ENCODE measurements around the gene DSCAM. TPM values are rescaled to one million over a fixed set of nuclear protein-coding genes. Genes with fewer than 3 reads are reported as not detected.

Gene DSCAM
- total RNA-seq, 1 donor from 2014 or later: not detected

- DNase-seq (ENCODE audit: extremely low spot score in 2 of 2): no peak
- Histone ChIP-seq H3K36me3 (no peaks in the 10 kb centered on the region), H3K9me3 (no peaks in the 10 kb centered on the region), H3K4me3 (no peak overlapping the region), H3K4me1 (no peaks in the 10 kb centered on the region), H3K27ac (no peak overlapping the region), H3K27me3 (no peaks in the 10 kb centered on the region)
- intact Hi-C loops (cut with DNase I): no loop called here
- TF ChIP-seq POLR2AphosphoS5 (IDR thresholded peaks at IDR 0.05; ENCODE audit: insufficient read depth in 1 of 2, low read depth in 1 of 2) (no peak), POLR2A (IDR thresholded peaks at IDR 0.05) (no peak), CTCF (IDR thresholded peaks at IDR 0.05) (no peak)
These were observed 280.5 kb downstream of the DSCAM start for GRCh38 chr21:40566486-40566885.

- Histone ChIP-seq H3K9me3 (no peaks in the 10 kb centered on the region), H3K27me3 (no peaks in the 10 kb centered on the region), H3K36me3 (no peaks in the 10 kb centered on the region), H3K4me3 (no peak overlapping the region), H3K4me1 (no peaks in the 10 kb centered on the region), H3K27ac (no peak overlapping the region)
- intact Hi-C loops (cut with DNase I): no loop called here
- TF ChIP-seq CTCF (IDR thresholded peaks at IDR 0.05): no peak
- TF ChIP-seq POLR2A (IDR thresholded peaks at IDR 0.05): no peak
- TF ChIP-seq POLR2AphosphoS5 (IDR thresholded peaks at IDR 0.05; ENCODE audit: insufficient read depth in 1 of 2, low read depth in 1 of 2): no peak
- no peak for DNase-seq (ENCODE audit: extremely low spot score in 2 of 2)
These were observed 282.6 kb downstream of the DSCAM start for GRCh38 chr21:40564318-40564717.

GRCh38 chr21:40563900-40564299, 283.1 kb downstream of the DSCAM start:
- no peaks in the 10 kb centered on the region for H3K9me3 ChIP-seq
- H3K4me3 ChIP-seq: no peak overlapping the region
- no peaks in the 10 kb centered on the region for H3K36me3 ChIP-seq
- no peak for DNase-seq (ENCODE audit: extremely low spot score in 2 of 2)
- TF ChIP-seq POLR2A (IDR thresholded peaks at IDR 0.05) (no peak), POLR2AphosphoS5 (IDR thresholded peaks at IDR 0.05; ENCODE audit: insufficient read depth in 1 of 2, low read depth in 1 of 2) (no peak), CTCF (IDR thresholded peaks at IDR 0.05) (no peak)
- no peaks in the 10 kb centered on the region for H3K27me3 ChIP-seq
- intact Hi-C loops (cut with DNase I): no loop called here
- H3K27ac ChIP-seq: no peak overlapping the region
- no peaks in the 10 kb centered on the region for H3K4me1 ChIP-seq

DNA sequence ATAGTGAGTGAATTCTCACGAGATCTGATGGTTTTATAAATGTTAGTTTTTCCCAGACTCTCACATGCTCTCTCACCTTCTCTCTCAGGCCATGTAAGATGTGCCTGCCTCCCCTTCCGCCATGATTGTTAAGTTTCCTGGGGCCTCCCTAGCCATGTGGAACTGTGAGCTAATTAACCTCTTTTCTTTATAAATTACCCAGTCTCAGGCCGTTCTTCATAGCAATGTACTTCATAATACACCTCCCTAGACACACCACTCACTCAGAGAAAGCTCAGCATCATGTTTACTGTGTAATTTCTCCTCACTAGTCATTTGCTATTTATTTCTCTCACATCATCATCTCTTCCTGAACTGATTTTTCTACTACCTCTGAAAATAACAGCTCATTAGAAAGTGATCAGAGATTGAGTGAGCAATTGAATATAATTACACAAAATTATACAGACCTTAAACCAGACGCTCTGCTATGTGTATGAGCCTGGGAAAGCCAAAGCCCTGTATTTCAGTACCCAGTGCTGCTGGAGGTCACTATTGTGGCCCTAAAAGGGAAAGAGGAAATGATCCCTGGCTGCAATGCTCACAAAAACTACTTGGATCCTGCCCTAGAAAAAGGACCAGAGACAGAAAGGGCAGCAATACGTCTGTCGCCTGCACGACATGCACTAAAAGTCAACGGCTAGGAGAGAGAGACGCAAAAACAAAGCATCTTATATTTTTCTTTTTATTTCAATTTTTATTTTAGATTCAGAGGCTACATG, 284.5 kb downstream of the DSCAM start:
- DNase-seq (ENCODE audit: extremely low spot score in 2 of 2): no peak
- no peaks in the 10 kb centered on the region for H3K27me3 ChIP-seq
- TF ChIP-seq CTCF (IDR thresholded peaks at IDR 0.05) (no peak), POLR2AphosphoS5 (IDR thresholded peaks at IDR 0.05; ENCODE audit: insufficient read depth in 1 of 2, low read depth in 1 of 2) (no peak), POLR2A (IDR thresholded peaks at IDR 0.05) (no peak)
- intact Hi-C loops (cut with DNase I): no loop called here
- H3K9me3 ChIP-seq: no peaks in the 10 kb centered on the region
- no peaks in the 10 kb centered on the region for H3K36me3 ChIP-seq
- H3K4me3 ChIP-seq: no peak overlapping the region
- H3K4me1 ChIP-seq: no peaks in the 10 kb centered on the region
- H3K27ac ChIP-seq: no peak overlapping the region

DNA sequence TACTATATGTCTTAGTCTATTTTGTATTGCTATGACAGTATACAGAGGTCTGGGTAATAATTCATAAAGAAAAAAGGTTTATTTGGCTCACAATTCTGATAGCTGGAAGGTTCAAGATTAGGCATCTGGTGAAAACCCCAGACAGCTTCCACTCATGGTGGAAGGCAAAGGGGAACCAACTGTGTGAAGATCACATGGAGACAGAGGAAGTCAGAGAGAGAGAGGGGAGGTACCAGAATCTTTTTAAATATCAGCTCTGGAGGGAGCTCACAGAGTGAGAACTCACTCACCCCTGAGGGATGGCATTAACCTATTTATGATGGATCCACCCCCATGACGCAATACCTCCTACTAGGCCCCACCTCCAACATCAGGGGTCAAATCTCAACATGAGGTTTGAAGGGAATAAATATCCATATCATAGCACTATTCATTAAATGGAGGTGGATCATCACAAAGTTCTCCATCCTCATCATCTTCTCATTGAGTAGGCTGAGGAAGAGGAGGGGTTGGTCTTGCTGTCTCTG, 290.5 kb downstream of the DSCAM start:
- no peaks in the 10 kb centered on the region for H3K36me3 ChIP-seq
- no peaks in the 10 kb centered on the region for H3K4me1 ChIP-seq
- intact Hi-C loops (cut with DNase I): no loop called here
- no peak for DNase-seq (ENCODE audit: extremely low spot score in 2 of 2)
- no peaks in the 10 kb centered on the region for H3K9me3 ChIP-seq
- H3K27me3 ChIP-seq: no peaks in the 10 kb centered on the region
- no peak overlapping the region for H3K4me3 ChIP-seq
- no peak for TF ChIP-seq POLR2A (IDR thresholded peaks at IDR 0.05)
- no peak overlapping the region for H3K27ac ChIP-seq

Data from vagina (tissue), 2 donors.